DND-41 (cell line): ENCODE results near the gene MECR.

Experiments
- ATAC-seq: fragments of 200-7000 bp; cut with Tn5 transposase; 3 replicates; pipeline ENCODE4 v1.9.1; 2021; ENCODE audit warnings: low read depth; ENCODE audit not compliant: insufficient read depth
- DNase-seq: peaks from one replicate; pipeline ENCODE4 v3.0.0-alpha.2; 2020
- H2AFZ ChIP-seq: 2 replicates; pipeline ENCODE4 v1.6.0; 2012; ENCODE audit warnings: low read depth, low read length
- H3K27ac ChIP-seq: 2 replicates; pipeline ENCODE4 v1.5.1; 2012; ENCODE audit warnings: low read length, inconsistent platforms
- H3K27me3 ChIP-seq: fragments of 200-600 bp; sonication (generic); 2 replicates; pipeline ENCODE4 v1.6.0; 2012; ENCODE audit warnings: low read length, mild to moderate bottlenecking, inconsistent platforms; ENCODE audit not compliant: insufficient read depth, poor library complexity
- H3K36me3 ChIP-seq: 2 replicates; pipeline ENCODE4 v1.5.1; 2012; ENCODE audit warnings: low read length, inconsistent platforms; ENCODE audit not compliant: insufficient read depth
- H3K4me1 ChIP-seq: 2 replicates; pipeline ENCODE4 v1.5.1; 2012; ENCODE audit warnings: mild to moderate bottlenecking, low read length; ENCODE audit not compliant: insufficient read depth
- H3K4me2 ChIP-seq: 2 replicates; pipeline ENCODE4 v1.6.0; 2012; ENCODE audit warnings: mild to moderate bottlenecking, moderate library complexity, low read length, inconsistent platforms; ENCODE audit not compliant: insufficient read depth
- H3K4me3 ChIP-seq, 2 experiments: fragments of 200-600 bp in 1 of 2; shearing (Covaris generic) in 1 of 2; 2 replicates each; pipeline ENCODE4 v1.5.1; 2012 to 2016; ENCODE audit warnings: inconsistent platforms in 2 of 2, low read length in 2 of 2, mild to moderate bottlenecking in 2 of 2, low read depth in 1 of 2, moderate library complexity in 1 of 2
- H3K79me2 ChIP-seq: 2 replicates; pipeline ENCODE4 v1.6.0; 2012; ENCODE audit warnings: low read length, inconsistent platforms; ENCODE audit not compliant: insufficient read depth
- H3K9ac ChIP-seq: 2 replicates; pipeline ENCODE4 v1.6.0; 2012; ENCODE audit warnings: low read depth, mild to moderate bottlenecking, inconsistent platforms, low read length, moderate library complexity
- H3K9me3 ChIP-seq: 2 replicates; pipeline ENCODE4 v1.5.1; 2012; ENCODE audit warnings: low read length, moderate library complexity, mild to moderate bottlenecking, inconsistent platforms; ENCODE audit not compliant: insufficient read depth, severe bottlenecking
- H4K20me1 ChIP-seq: 2 replicates; pipeline ENCODE4 v1.6.0; 2012; ENCODE audit warnings: low read length; ENCODE audit not compliant: insufficient read depth
- EZH2 ChIP-seq: IDR thresholded peaks from 3 replicates; pipeline ENCODE4 v1.6.1; 2012; ENCODE audit warnings: borderline replicate concordance, low read depth, mild to moderate bottlenecking, moderate library complexity, low read length, inconsistent platforms; ENCODE audit not compliant: severe bottlenecking
- TF ChIP-seq, protein P1 (sequence below): IDR thresholded peaks from 2 replicates; pipeline ENCODE4 v1.5.1; 2012; ENCODE audit warnings: borderline replicate concordance, low read length, moderate library complexity, mild to moderate bottlenecking; ENCODE audit not compliant: poor library complexity, severe bottlenecking; ENCODE audit errors: extremely low read depth

Gene MECR

DNA sequence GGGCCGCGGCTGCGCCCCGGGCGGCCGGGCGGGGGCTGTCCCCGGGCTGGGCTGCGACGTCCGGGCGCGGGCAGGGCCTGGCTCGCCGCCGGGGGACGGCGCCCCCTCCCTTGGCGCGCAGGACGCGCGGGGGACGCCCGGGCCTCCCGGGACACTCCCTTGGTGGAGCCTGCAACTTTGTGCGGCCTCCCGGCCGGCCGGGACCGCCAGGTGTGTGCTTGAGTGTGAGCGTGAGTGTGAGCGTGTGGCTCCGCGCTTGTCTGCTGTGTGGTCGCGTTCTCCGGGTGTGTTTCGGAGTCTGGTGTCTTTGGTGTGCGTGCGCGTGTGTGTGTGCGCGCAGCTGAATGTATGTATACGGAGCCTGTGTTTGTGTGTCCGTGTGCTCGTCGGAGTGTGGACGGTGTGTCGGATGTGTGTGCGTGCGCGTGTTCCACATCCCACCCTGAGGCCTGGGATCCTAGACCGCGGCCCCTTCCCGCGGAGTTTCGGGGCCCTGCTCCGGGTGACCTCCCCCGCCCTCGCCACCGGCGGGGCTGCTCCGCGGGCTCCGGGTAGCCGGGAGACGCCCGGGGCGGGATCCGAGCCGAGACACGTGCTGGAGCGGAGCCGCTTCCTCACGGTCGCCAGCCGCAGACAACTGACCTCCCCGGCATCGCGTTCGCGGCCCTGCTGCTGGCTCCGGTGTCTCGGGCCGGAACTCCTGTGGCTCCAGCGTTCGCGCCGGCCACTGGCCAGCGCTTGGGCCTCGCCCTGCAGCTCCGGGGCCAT lies 7.3 kb upstream of the MECR start:
- peaks cover 23% of the 10 kb centered on the region for H3K27me3 ChIP-seq
- DNase-seq (no peak), ATAC-seq (no peak)
- peaks cover 6% of the 10 kb centered on the region; the same call in 1 of the 2 replicates for H4K20me1 ChIP-seq
- no peak overlapping the region for H3K4me3 ChIP-seq
- no peak overlapping the region for H2AFZ ChIP-seq
- no peaks in the 10 kb centered on the region for H3K9me3 ChIP-seq
- no peak overlapping the region for H3K4me2 ChIP-seq
- H3K9ac ChIP-seq = no peak overlapping the region
- H3K36me3 ChIP-seq = no peaks in the 10 kb centered on the region
- no peaks in the 10 kb centered on the region for H3K79me2 ChIP-seq
- no peak for TF ChIP-seq EZH2
- TF ChIP-seq, protein P1, sequence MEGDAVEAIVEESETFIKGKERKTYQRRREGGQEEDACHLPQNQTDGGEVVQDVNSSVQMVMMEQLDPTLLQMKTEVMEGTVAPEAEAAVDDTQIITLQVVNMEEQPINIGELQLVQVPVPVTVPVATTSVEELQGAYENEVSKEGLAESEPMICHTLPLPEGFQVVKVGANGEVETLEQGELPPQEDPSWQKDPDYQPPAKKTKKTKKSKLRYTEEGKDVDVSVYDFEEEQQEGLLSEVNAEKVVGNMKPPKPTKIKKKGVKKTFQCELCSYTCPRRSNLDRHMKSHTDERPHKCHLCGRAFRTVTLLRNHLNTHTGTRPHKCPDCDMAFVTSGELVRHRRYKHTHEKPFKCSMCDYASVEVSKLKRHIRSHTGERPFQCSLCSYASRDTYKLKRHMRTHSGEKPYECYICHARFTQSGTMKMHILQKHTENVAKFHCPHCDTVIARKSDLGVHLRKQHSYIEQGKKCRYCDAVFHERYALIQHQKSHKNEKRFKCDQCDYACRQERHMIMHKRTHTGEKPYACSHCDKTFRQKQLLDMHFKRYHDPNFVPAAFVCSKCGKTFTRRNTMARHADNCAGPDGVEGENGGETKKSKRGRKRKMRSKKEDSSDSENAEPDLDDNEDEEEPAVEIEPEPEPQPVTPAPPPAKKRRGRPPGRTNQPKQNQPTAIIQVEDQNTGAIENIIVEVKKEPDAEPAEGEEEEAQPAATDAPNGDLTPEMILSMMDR = no peak
- no peak overlapping the region for H3K27ac ChIP-seq
- peaks cover 36% of the 10 kb centered on the region for H3K4me1 ChIP-seq

DNA sequence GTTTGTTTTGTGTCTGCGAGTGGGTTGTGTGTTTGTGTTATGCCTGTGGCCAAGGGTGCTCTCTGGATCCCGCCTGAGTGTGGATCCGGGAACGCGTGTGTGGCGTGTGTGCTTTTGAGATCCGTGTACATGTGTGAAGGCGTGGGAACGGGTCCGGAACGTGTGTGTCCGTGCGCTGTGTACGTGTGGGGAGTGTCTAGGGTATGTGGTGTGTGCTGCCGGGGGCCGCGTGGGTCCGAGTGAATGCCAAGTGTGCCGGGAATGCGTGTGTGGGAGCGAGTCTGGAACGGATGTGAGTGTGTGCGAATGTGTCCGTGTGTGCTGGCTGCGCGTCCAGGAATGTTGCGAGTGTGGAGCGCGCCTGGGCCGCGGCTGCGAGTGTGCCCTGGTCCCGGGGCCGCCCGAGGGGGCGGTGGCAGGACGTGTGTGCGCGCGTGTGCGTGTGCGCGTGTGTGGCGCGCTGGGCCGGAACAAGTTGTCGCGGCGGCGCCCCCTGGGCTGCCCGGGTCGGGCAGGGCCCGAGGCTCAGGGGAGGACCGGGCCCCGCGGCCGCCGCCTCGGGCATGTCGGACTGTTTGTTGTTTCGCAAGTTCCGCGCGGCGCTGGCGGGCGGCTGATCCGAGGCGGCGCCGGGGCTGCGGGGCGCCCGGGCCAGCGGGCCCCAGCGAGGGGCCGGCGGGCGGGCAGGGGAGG lies 6.5 kb upstream of the MECR start:
- Histone ChIP-seq H4K20me1 (peaks cover 6% of the 10 kb centered on the region; the same call in 1 of the 2 replicates), H3K9ac (peak overlapping the region; percentile 47), H3K4me2 (peak overlapping the region; percentile 77), H3K27me3 (peaks cover 23% of the 10 kb centered on the region), H3K9me3 (no peaks in the 10 kb centered on the region), H2AFZ (no peak overlapping the region; the same call in 1 of the 2 replicates), H3K36me3 (no peaks in the 10 kb centered on the region), H3K27ac (peak overlapping the region; percentile 2; the same call in 1 of the 2 replicates), H3K4me3 (peak overlapping the region in 1 of 2 experiments; percentile 47; a peak in 2 of 4 replicates), H3K79me2 (no peaks in the 10 kb centered on the region), H3K4me1 (peaks cover 36% of the 10 kb centered on the region)
- peak; percentile 50 for TF ChIP-seq EZH2
- TF ChIP-seq, protein P1 = no peak
- no peak for ATAC-seq
- peak; percentile 24 for DNase-seq

DNA sequence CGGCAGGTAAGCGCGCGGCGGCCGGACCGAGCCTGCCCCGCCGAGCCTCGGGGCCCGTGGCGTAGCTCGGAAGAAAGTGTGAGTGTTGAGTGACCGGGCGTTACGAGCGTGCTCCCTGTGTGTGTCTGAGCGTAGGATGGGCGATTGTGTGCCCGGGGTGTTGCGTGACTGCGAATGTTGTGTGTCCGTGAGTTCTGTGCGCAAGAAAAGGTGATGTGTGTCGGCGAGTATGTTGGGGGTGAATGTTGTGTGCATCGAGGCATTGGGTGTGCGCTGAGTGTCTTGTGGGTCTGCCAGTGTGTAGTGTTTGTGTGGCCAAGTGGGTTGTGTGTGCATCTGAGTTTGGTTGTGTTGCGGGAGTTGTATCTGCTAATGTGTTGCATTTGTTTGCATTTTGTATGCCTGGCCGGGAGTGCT lies 6.0 kb upstream of the MECR start:
- DNase-seq (no peak), ATAC-seq (no peak)
- Histone ChIP-seq H3K4me3 (peak overlapping the region in 1 of 2 experiments; percentile 47; a peak in 2 of 4 replicates), H3K36me3 (no peaks in the 10 kb centered on the region), H3K4me2 (peak overlapping the region; percentile 77), H3K9ac (peak overlapping the region; percentile 47), H4K20me1 (peaks cover 6% of the 10 kb centered on the region; the same call in 1 of the 2 replicates), H3K9me3 (no peaks in the 10 kb centered on the region), H3K4me1 (peaks cover 36% of the 10 kb centered on the region), H3K27me3 (peaks cover 23% of the 10 kb centered on the region), H3K27ac (peak overlapping the region; percentile 2; the same call in 1 of the 2 replicates), H3K79me2 (no peaks in the 10 kb centered on the region), H2AFZ (peak overlapping the region; percentile 60)
- no peak for TF ChIP-seq EZH2
- TF ChIP-seq, protein P1 = no peak
